T-cell (primary cell): ENCODE results near the gene SYNPO2L. TPM values are rescaled to one million over a fixed set of nuclear protein-coding genes. Genes with fewer than 3 reads are reported as not detected.

Experiments used
- ATAC-seq, 4 experiments: fragments of 200-7000 bp in 3 of 4; fragments of 150-1000 bp in 1 of 4; cut with Tn5 transposase; replicated peaks in 1 of 4; 1 replicate in 3 of 4; 2 replicates in 1 of 4; pipeline ENCODE4 v1.10.0; 2021; ENCODE audit warnings: moderate library complexity in 3 of 4, mild to moderate bottlenecking in 2 of 4, moderate number of reproducible peaks in 1 of 4
- CTCF ChIA-PET, 2 donors: fragments of 300-600 bp; sonication (Branson Sonifier 250); formaldehyde crosslinking; loops; one replicate each; lab custom pipeline; 2022; ENCODE audit warnings: antibody characterized with exemption in 2 of 2; lab: Charles Lee
- POLR2A ChIA-PET, 2 donors: fragments of 300-600 bp; sonication (Branson Sonifier 250); formaldehyde crosslinking; loops; one replicate each; lab custom pipeline; 2022; ENCODE audit warnings: antibody characterized with exemption in 2 of 2; lab: Charles Lee
- DNase-seq, 35 experiments: peaks; one replicate each; pipeline versions ENCODE4 v3.0.0 to v3.0.0-alpha.2; 2013 to 2023
- H3K27ac ChIP-seq: one replicate; pipeline ENCODE4 v1.5.1; 2013; ENCODE audit warnings: low read length
- H3K27me3 ChIP-seq, 2 experiments: replicated peaks in 1 of 2; 1 replicate in 1 of 2; 2 replicates in 1 of 2; pipeline versions ENCODE4 v1.6.1 to v1.7.0; 2013; ENCODE audit warnings: low read length in 1 of 2, mixed read lengths in 1 of 2; ENCODE audit not compliant: control insufficient read depth in 2 of 2, insufficient read depth in 2 of 2; ENCODE audit errors: extremely low read depth in 1 of 2
- H3K36me3 ChIP-seq, 2 donors: 1 replicate in 1 of 2; 2 replicates in 1 of 2; pipeline versions ENCODE4 v1.6.1 to v1.7.0; 2013; ENCODE audit warnings: low read length in 1 of 2; ENCODE audit not compliant: control insufficient read depth in 2 of 2, insufficient read depth in 1 of 2; ENCODE audit errors: extremely low read depth in 1 of 2
- H3K4me1 ChIP-seq, 2 experiments: 1 replicate in 1 of 2; 2 replicates in 1 of 2; pipeline versions ENCODE4 v1.6.1 to v1.7.0; 2013; ENCODE audit warnings: low read length in 2 of 2, mixed read lengths in 1 of 2; ENCODE audit not compliant: insufficient read depth in 2 of 2, control insufficient read depth in 1 of 2; ENCODE audit errors: extremely low read depth in 1 of 2
- H3K4me3 ChIP-seq, 2 donors: 1 replicate in 1 of 2; 2 replicates in 1 of 2; pipeline versions ENCODE4 v1.5.1 to v1.7.0; 2013; ENCODE audit warnings: mild to moderate bottlenecking in 2 of 2, low read length in 1 of 2, moderate library complexity in 1 of 2; ENCODE audit not compliant: control insufficient read depth in 1 of 2; ENCODE audit errors: extremely low read depth in 1 of 2
- H3K9me3 ChIP-seq: 2 replicates; pipeline ENCODE4 v1.7.0; 2013
- H3K27ac Mint-ChIP-seq, 2 donors: one replicate each; pipeline ENCODE4 v1.8.0; 2020 to 2021; ENCODE audit warnings: mild to moderate bottlenecking in 2 of 2, mixed read lengths in 2 of 2
- H3K27me3 Mint-ChIP-seq, 2 donors: one replicate each; pipeline ENCODE4 v1.8.0; 2021 to 2022; ENCODE audit warnings: mixed read lengths in 2 of 2
- H3K36me3 Mint-ChIP-seq: one replicate; pipeline ENCODE4 v1.8.0; 2021; ENCODE audit warnings: mixed read lengths
- H3K4me1 Mint-ChIP-seq, 3 donors: one replicate each; pipeline ENCODE4 v1.8.0; 2020 to 2022; ENCODE audit warnings: mixed read lengths in 3 of 3, mild to moderate bottlenecking in 1 of 3
- H3K4me3 Mint-ChIP-seq, 3 donors: one replicate each; pipeline ENCODE4 v1.8.0; 2020 to 2022; ENCODE audit warnings: mild to moderate bottlenecking in 3 of 3, mixed read lengths in 3 of 3, moderate library complexity in 3 of 3
- H3K9me3 Mint-ChIP-seq, 3 donors: one replicate each; pipeline ENCODE4 v1.8.0; 2020 to 2022; ENCODE audit warnings: mixed read lengths in 3 of 3
- WGBS: methylation state at CpG from one replicate; pipeline ENCODE4 v1.1.5; 2013; ENCODE audit warnings: missing lambda C conversion rate; ENCODE audit not compliant: insufficient coverage; 5-methylcytosine and 5-hydroxymethylcytosine counted together
- total RNA-seq, 35 experiments: library from RNA in 6 of 35; stranded (reverse) in 6 of 35; fragments of 120-200 nt in 1 of 35; gene quantifications; one replicate each; pipeline versions ENCODE4 v1.2.1 to v1.2.4 and lab custom pipeline; 2013 to 2026

The SYNPO2L gene
- total RNA-seq, 5 donors from 2014 or later (not counting 1 experiment from before 2014, with no cell fraction given) = not detected

DNA sequence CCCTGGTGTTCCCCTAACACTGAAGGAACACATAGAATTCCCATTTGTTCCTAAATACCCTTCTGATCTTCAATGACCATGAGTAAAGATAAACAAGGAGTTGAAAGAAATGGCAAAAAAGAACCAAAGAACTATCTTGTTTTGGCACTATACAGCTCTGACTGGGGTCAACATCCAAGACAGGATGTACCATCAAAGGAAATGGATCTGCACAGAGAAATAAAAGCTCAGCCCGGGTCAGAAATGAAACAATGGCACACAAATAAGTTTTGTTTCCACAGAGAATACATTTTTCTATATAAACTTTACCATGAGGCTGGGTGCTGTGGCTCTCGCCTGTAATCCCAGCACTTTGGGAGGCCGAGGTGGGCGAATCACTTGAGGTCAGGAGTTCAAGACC is 46.7 kb downstream of the SYNPO2L start:
- H3K9me3 ChIP-seq = no peaks in the 10 kb centered on the region
- Mint-ChIP-seq H3K36me3 (peaks cover 4% of the 10 kb centered on the region), H3K27ac (no peak overlapping the region), H3K27me3 (no peaks in the 10 kb centered on the region), H3K4me3 (no peak overlapping the region), H3K9me3 (no peaks in the 10 kb centered on the region), H3K4me1 (no peaks in the 10 kb centered on the region)
- H3K4me1 ChIP-seq = no peaks in the 10 kb centered on the region
- H3K27ac ChIP-seq = no peak overlapping the region
- H3K4me3 ChIP-seq = no peak overlapping the region
- no peak for DNase-seq
- H3K36me3 ChIP-seq = no peaks in the 10 kb centered on the region
- POLR2A ChIA-PET = interaction anchor here in 1 of 2 donors (0.7 kb wide), 1 partner anchor 13 kb away, joined by 11 read pairs; no protein-coding TSS in a partner anchor
- H3K27me3 ChIP-seq = no peaks in the 10 kb centered on the region
- ATAC-seq = no peak
- 100% methylated on average over 1 of the region's 4 CpGs for WGBS
- CTCF ChIA-PET = interaction anchor here (0.6 to 0.7 kb wide), 2 partner anchors 16 to 21 kb away, joined by 4 to 5 read pairs; no protein-coding TSS in a partner anchor

DNA sequence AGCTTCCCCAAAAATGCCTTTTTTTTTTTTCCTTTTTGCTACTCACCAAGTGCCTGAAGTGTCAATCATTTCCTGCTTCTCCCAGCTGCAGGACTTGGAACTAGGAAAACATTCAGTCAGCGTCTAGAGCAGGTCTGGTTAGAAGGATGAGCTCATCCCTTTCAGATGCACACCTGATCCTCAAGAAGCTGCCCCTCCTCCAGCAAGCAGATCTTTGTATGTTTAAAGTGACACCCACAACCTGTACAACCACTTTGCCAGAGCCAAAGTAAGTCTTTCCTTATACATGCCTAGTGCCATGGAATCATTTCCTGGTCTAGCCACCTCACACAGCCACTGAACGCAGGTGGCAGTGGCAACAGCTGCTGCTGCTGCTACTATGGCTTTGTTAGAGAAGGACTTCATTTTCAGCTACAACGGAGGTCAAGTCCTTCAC is 54.3 kb downstream of the SYNPO2L start:
- Mint-ChIP-seq H3K27ac (no peak overlapping the region), H3K36me3 (peaks cover 7% of the 10 kb centered on the region), H3K27me3 (no peaks in the 10 kb centered on the region), H3K4me1 (no peaks in the 10 kb centered on the region), H3K4me3 (no peak overlapping the region), H3K9me3 (no peaks in the 10 kb centered on the region)
- ATAC-seq = no peak
- 70% methylated on average over 1 of the region's 3 CpGs for WGBS
- Histone ChIP-seq H3K4me3 (no peak overlapping the region), H3K9me3 (no peaks in the 10 kb centered on the region), H3K27ac (no peak overlapping the region), H3K4me1 (no peaks in the 10 kb centered on the region), H3K27me3 (no peaks in the 10 kb centered on the region), H3K36me3 (no peaks in the 10 kb centered on the region)
- no peak for DNase-seq
- CTCF ChIA-PET = interaction anchor here in 1 of 2 donors (0.8 kb wide), 1 partner anchor 40 kb away, joined by 3 read pairs; the partner anchor contains the start of gene MYOZ1
- POLR2A ChIA-PET = interaction anchor here (0.7 to 1.0 kb wide), 2 partner anchors 11 to 20 kb away, joined by 3 to 6 read pairs; partner anchors contain the start of gene USP54 (in 1 of the 2)

DNA sequence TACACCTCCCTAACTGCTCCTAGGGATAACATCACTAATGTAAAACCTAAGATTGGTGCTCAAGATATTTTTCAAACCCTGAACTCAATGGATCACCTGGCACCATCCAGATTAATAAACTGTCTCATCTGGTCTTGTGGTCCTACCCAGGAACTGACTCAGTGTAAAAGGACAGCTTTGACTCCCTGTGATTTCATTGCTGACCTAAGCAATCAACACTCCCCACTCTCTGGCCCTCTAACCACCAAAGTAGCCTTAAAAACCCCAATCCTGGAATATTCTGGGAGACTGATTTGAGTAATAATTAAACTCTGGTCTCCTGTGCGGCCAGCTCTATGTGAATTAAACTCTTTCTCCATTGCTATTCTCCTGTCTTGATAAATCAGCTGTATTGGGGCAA is 58.5 kb downstream of the SYNPO2L start:
- WGBS = no CpG with 5 or more reads among the region's 1 CpG

More for the DNA sequence above, 58.5 kb downstream of the SYNPO2L start:
- Histone ChIP-seq H3K9me3 (no peaks in the 10 kb centered on the region), H3K36me3 (no peaks in the 10 kb centered on the region), H3K27ac (no peak overlapping the region), H3K27me3 (no peaks in the 10 kb centered on the region), H3K4me1 (no peaks in the 10 kb centered on the region), H3K4me3 (no peak overlapping the region)
- Mint-ChIP-seq H3K36me3 (peaks cover 3% of the 10 kb centered on the region), H3K4me3 (no peak overlapping the region), H3K27me3 (no peaks in the 10 kb centered on the region), H3K9me3 (no peaks in the 10 kb centered on the region), H3K27ac (no peak overlapping the region), H3K4me1 (peaks cover 0 to 5% (median 4%) of the 10 kb centered on the region in 3 donors)
- DNase-seq (no peak), ATAC-seq (no peak)
- CTCF ChIA-PET = no interaction called here
- POLR2A ChIA-PET = no interaction called here

Other genes starting within 250 kb of the SYNPO2L start
- gene ANXA7, start 242.0 kb downstream of the SYNPO2L start, total RNA-seq = 100 to 1,000 TPM in 2 of 5 donors, 10 to 100 TPM in 3; 84.3 to 109 (median 97.6) TPM
- gene MSS51, start 222.5 kb downstream of the SYNPO2L start, total RNA-seq = 1 to 10 TPM; 3.7 to 4.7 (median 4.6) TPM
- 10 to 100 TPM; 35.5 to 39.5 (median 37.0) TPM for gene PPP3CB, start 160.0 kb downstream of the SYNPO2L start, total RNA-seq
- gene USP54, start 64.7 kb downstream of the SYNPO2L start, total RNA-seq = 1 to 10 TPM; 4.2 to 6.6 (median 5.5) TPM
- not detected for gene MYOZ1, start 14.6 kb downstream of the SYNPO2L start, total RNA-seq
- gene AGAP5, start 42.1 kb upstream of the SYNPO2L start, total RNA-seq = 10 to 100 TPM; 11.6 to 17.0 (median 14.7) TPM
- 100 to 1,000 TPM in 1 of 5 donors, 10 to 100 TPM in 4; 77.7 to 107 (median 92.2) TPM for gene SEC24C, start 88.3 kb upstream of the SYNPO2L start, total RNA-seq
- 10 to 100 TPM in 3 of 5 donors, 1 to 10 TPM in 2; 6.3 to 17.5 (median 14.2) TPM for gene CHCHD1, start 126.0 kb upstream of the SYNPO2L start, total RNA-seq
- gene ZSWIM8, start 129.6 kb upstream of the SYNPO2L start, total RNA-seq = 100 to 1,000 TPM in 2 of 5 donors, 10 to 100 TPM in 3; 69.0 to 106 (median 90.8) TPM
- 100 to 1,000 TPM in 4 of 5 donors, 10 to 100 TPM in 1; 96.1 to 119 (median 110) TPM for gene NDST2, start 155.6 kb upstream of the SYNPO2L start, total RNA-seq
- 10 to 100 TPM; 50.6 to 59.9 (median 55.5) TPM for gene CAMK2G, start 218.5 kb upstream of the SYNPO2L start, total RNA-seq